GM21529 (cell line): ENCODE measurements around the gene IL21.
"Not testable (repeated sequence)": the region's sequence is repeated elsewhere in the genome, so short reads cannot be mapped to it uniquely, and the experiment has no call there.

Experiments
- ATAC-seq: cut with Tn5 transposase; IDR thresholded peaks from one replicate; pipeline ENCODE4 v1.9.1; 2021; ENCODE audit not compliant: unreplicated experiment

IL21 gene

DNA sequence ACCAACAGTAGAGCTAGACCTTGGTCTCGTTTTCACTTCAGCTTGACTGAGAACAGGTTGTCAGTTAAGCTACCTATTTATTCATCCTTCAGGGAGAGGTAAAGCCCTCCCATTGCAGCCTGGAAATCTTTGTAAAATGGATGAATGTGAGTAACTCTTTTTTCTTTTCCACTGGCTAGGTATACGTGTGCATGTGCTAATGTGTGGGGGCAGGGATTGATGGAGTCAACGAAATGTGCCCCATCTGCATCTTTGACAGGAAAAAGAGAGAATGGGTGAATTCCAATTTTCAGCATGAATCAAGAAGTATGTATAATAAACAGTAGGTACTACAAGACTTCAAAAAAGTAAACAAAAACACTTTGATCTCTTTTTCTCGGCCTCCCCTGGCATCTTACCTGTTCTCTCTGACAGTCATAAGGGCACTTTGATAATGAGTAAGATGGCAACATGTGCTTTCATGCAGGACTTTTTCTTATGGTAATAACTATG lies at the start of gene IL21:
IL21 (minus strand) TSS at position 51 of the 492 bp plus-strand sequence. CDS start 55 bp downstream, outside the sequence.
- ATAC-seq: no peak

GRCh38 chr4:122669911-122670738 lies 49.3 kb upstream of the IL21 start:
- ATAC-seq: no peak

GRCh38 chr4:122668241-122668640 lies 47.4 kb upstream of the IL21 start:
- ATAC-seq: no peak

- ATAC-seq: no peak
Observed at GRCh38 chr4:122666527-122667245, 45.8 kb upstream of the IL21 start.

DNA sequence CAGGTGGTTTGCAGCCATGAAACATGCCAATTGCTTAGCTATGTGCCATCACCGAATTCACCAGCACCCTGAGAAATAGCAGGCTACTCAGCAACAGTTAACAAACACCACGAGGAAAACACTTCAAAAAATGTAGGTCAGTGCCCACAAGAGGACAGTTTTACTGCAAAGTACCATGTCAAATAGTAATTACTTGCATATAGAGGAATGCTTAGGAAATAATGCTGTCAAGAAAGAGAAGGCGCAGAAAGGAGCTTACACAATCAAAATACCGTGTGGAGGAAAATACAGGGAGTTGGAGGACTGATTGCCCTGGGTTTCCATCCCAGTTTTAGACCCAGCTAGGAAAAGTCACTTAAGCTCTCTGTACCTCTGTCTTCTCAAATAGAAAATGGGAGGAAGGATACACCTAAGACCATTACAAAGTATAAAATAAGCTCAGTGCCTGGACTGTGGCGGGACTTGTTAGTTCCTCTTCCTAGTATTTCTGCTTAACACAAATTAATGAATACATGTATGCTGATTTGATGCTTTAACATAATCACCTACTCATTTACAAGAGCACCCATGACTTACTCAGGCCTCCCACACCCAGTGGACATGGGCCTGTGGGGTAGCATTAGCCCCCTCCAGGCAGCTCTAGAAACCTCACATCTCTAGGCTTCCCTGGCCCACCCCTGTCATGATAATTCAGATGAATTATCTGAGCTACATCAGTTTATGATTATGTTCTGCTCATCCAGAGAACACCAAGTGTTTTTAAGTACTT lies 44.5 kb upstream of the IL21 start:
- no peak for ATAC-seq

DNA sequence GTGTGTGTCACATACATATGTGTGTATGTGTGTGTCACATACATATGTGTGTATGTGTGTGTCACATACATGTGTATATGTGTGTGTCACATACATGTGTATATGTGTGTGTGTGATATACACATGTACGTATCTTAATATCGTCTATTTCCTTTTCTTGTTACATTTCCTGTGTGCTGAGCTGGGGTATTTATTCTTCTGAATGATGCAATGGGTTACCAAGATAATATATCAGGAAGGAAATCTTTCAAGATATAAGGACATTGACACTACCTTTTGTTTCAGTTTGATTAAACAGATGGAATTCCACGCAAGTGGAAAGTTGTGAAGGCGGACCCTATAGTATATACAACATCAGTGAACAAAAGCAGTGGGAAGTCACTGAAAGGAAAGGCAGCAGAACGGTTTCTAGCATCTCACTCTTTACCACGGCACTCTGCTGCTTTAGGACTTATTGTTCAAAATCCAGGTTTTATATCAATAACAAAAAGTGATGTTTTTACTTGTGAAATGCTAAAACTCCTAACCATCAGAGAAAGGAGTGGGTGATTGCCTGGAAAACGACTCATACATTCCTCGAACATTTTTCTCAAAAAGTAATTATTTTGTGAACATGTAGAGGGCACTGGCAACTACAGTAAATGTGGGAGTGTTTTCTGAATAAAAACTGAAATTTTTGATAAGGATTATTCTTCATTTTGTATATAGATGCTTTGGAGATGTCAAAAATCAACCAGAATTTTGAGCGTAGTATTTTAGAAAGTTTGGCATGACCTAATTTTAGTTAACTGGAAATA lies 43.1 kb upstream of the IL21 start:
- no peak for ATAC-seq

GRCh38 chr4:122663291-122663690 lies 42.4 kb upstream of the IL21 start:
- no peak for ATAC-seq

GRCh38 chr4:122662701-122663100 lies 41.8 kb upstream of the IL21 start:
- ATAC-seq: no peak

DNA sequence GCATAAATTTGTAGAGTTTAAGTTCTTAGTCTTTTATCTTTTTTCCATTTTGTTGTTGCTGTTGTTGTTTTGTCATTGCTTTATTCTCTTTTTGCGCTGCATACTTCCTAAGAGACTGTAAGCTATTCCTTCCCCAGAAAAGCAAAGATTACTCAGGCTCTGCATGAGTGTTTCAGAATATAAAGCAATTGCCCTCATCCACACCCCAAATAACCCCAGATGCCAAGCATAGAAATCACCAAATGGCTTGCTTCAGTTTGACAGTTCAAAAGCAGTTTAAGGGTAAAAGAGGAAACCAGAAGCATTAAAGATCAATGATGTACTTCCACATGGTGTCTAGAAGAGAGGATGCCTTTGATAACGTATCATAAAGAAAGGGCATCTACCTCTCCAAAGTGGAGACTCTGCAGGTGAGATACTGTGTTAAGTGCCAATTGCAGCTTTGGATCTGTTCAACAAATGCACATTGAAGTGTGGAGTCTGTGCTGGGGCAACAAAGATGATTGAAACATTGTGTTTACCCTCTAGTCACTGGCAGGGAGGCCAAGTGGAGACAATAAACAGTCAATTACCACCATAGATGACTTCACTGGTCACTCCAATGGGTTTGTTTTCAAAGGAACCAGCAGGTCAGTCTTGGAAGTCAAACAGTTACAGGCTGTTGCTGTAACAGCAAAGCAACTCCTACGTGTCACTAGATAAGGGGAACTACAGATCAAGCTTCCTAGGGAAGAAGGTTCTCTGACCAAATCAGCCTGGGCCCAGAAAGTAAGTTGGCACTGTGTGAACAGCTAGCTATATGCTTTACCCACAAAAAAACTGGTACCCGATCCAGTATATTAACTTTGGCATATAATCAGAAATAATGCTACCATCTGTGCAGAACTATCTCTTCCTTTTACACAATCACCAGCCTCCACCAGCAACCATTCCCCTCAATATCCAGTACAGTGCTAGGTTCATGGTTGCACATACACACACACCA lies 40.6 kb upstream of the IL21 start:
- ATAC-seq: no peak

GRCh38 chr4:122658818-122659295 lies 38.0 kb upstream of the IL21 start:
- ATAC-seq: peak; percentile 92

GRCh38 chr4:122658377-122658776 lies 37.5 kb upstream of the IL21 start:
- ATAC-seq: no peak

DNA sequence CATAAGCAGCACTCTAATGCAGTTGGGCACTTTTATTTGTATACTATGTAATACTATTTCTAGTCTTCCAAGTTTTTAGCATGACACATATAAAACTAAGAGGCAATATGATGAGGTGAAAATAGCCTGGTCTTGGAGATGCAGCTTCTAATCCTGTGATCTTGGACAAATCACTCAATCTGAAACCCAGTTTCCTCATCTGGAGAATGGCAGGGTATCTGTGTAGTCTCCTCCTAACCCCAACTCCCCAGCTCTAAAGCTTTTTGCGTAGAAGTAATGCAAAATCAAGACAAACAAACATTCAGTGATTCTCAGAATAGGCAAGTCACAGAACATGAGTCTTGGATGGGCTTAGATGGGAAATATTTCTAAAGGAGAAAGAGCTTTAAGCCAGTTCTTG lies 36.7 kb upstream of the IL21 start:
- ATAC-seq: no peak

DNA sequence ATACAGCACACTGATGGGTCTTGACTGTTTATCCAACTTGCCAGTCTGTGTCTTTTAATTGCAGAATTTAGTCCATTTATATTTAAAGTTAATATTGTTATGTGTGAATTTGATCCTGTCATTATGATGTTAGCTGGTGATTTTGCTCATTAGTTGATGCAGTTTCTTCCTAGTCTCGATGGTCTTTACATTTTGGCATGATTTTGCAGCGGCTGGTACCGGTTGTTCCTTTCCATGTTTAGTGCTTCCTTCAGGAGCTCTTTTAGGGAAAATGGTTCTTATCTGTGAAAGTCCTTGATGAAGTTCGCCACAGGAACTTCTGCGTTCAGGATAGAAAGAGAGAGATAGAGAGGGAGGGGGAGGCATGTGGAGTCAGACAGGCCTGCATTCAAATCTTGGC lies 35.7 kb upstream of the IL21 start:
- not testable (repeated sequence) for ATAC-seq

DNA sequence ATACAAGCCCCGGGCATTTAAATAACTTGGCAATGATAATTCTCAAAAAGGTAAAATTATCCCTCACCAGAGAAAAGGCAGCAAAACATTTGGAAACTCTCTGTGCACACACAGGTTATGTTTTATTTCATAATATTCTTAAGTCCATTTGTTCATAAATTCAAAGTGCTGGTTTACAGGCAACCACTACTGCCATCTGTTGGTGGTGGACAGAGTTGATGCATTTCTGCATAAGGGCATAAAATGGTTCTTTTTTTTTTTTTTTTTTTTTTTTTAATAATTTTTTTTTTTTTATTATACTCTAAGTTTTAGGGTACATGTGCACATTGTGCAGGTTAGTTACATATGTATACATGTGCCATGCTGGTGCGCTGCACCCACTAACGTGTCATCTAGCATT lies 31.5 kb upstream of the IL21 start:
- ATAC-seq: no peak

- no peak for ATAC-seq
Observed at GRCh38 chr4:122650148-122650547, 29.3 kb upstream of the IL21 start.

DNA sequence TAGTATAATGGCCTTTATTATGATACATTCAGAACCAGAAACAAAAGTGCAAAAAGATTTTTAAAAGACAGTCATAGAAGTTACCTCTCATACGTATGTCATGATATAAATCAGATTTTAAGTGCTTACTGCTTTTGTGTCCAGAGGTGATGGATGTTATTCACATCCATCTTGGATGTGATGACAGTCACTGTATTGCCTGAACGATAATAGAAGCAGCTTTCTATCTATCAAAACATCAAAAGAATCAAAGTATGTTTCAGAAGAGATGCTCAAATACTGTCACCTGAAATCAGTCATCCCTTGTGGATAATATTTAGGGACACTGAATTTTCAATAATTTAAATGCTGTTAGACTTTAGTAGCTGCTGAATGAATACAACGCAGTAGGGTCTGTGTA lies 26.8 kb upstream of the IL21 start:
- ATAC-seq: no peak

DNA sequence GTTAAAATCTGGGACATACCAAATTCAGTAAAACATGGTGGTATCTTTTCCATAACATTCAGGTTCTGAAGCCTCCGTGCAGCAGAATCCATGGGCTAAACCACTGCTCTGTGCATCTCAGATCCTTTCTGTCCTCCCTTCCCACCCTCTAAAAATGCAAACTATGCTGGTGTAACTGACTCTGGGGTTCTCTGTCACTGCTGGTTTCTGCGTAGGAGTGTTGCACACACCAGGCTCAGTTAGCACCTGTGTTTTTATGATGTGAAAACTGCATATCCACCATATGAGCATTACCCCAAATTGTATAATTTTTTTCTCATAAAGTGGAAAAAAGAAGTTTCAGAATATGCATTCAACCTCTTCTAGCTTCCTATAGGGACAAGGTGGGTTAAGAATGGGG lies 22.4 kb upstream of the IL21 start:
- no peak for ATAC-seq

DNA sequence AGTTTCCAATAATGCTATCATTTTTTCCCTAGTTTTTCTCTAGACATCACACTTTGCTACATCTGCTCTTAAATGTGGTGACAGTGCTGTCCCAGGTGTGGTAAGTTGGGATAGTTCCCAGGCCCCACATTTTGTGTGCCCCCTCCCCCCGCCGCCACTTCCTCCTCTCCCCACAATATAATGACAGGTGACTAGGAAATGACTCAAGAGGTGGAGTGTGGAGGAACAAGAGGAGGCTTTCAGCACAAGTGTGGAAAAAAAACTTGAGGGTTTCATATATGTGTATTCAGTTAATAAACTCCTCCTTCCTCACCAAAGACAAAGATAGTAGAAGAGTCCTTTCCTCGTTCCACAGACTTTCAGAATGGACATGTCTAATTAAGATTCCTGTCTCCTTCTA lies 18.3 kb upstream of the IL21 start:
- no peak for ATAC-seq

DNA sequence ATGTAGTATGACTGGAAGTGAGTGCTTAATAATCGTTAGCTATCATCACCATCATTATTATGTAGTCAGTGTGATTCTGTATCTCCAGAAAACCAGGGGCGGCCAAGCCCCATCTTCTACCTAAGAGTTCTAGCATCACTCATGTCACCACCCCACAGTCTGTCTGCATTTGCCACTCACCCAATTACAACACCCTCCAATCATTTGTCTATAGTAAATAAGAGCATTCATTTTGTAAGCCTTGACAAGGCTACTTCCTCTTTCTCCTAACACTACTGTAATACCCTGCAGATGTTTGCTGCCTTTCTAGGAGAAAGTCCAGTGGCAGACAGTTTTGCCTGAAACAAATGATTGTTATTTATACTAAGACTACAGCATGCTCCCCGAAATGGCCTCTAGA lies 15.8 kb upstream of the IL21 start:
- peak; percentile 43 for ATAC-seq
